Measurements from ENCODE around the gene IL17D. TPM values are rescaled to one million over a fixed set of nuclear protein-coding genes. Genes with fewer than 3 reads are reported as not detected.

IL17D gene
- total and polyA plus RNA-seq, 10 of the 15 experiments (the other 5 are each of a cell fraction or from before 2014, with no cell fraction given), result 0.03 to 1.6 (median 0.33) TPM

DNA sequence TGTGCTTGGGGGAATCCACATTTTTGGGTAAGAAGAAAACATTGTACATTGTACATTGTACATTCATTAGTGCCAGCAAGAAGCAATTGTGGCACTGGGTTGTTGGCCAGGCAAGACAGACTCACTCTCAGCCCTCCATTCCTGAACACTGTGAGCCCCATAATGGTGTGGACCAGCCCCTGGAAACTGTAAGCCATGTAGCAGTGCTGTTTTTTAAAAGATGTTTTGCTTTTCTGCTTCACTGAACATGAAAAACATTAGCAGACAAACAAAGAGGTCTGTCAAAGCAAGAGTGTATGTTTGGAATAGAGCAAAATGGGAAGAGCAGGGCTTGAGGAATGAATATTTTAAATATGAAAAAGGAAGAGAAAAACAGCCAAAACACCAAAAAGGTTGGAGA is 39.1 kb upstream of the IL17D start (continued):
- TF ChIP-seq IKZF1 (conservative IDR thresholded peaks at IDR 0.05), result no peak
- no peak for TF ChIP-seq ETV6 (conservative IDR thresholded peaks at IDR 0.05 in 1 of 2, IDR thresholded peaks at IDR 0.05 in 1 of 2; ENCODE audit: borderline replicate concordance in 1 of 2, low read depth in 1 of 2)

- H3K4me2 ChIP-seq (ENCODE audit: control insufficient read depth, insufficient read depth), result no peak overlapping the region
- no peaks in the 10 kb centered on the region for H3K9me3 ChIP-seq (replicated peaks; ENCODE audit: control insufficient read depth, insufficient read depth, low read length)
- no peaks in the 10 kb centered on the region for H4K20me1 ChIP-seq (ENCODE audit: control insufficient read depth, insufficient read depth)
- 98% methylated on average over 4 of the region's 4 CpGs for WGBS (ENCODE audit: insufficient coverage, insufficient replicate concordance, low lambda C conversion rate, missing lambda C conversion rate)
- no peak overlapping the region for H3K4me3 ChIP-seq
- RAD21 ChIA-PET (ENCODE audit: unreplicated experiment), result no interaction called here
- POLR2A ChIA-PET, result no interaction called here
- no TSS peak for BruUV-seq (replicated peaks)
- no peaks in the 10 kb centered on the region for H3K27me3 ChIP-seq (replicated peaks in 1 of 2; ENCODE audit: control insufficient read depth in 2 of 2, insufficient read depth in 2 of 2, low read length in 1 of 2)
- no peak for ATAC-seq
- H3K79me2 ChIP-seq (ENCODE audit: control insufficient read depth, insufficient read depth, low read length), result no peaks in the 10 kb centered on the region
- no peak for FAIRE-seq
- H2AFZ ChIP-seq (ENCODE audit: control insufficient read depth, low read depth, low read length), result no peak overlapping the region
- DNase-seq (ENCODE audit: low read depth, low spot score), result no peak
- H3K27ac ChIP-seq (ENCODE audit: control insufficient read depth, insufficient read depth), result no peak overlapping the region
- SMC1A ChIA-PET (ENCODE audit: uncharacterized antibody, unreplicated experiment), result no interaction called here
- H3K36me3 ChIP-seq (ENCODE audit: control insufficient read depth in 2 of 2, insufficient read depth in 2 of 2, low read length in 1 of 2), result no peaks in the 10 kb centered on the region
- intact Hi-C loops (cut with micrococcal nuclease; ENCODE audit: unreplicated experiment), result no loop called here
- H3K4me1 ChIP-seq (ENCODE audit: control insufficient read depth, insufficient read depth, low read length), result no peaks in the 10 kb centered on the region
- CTCF ChIA-PET, result interaction anchor here (1.1 kb wide), 1 partner anchor 171 kb away, joined by 3 read pairs; no protein-coding TSS in a partner anchor
- in situ Hi-C loops (cut with MboI), result no loop called here
- H3K9ac ChIP-seq (ENCODE audit: control insufficient read depth, insufficient read depth, low read length), result no peak overlapping the region
- TF ChIP-seq, protein P1, sequence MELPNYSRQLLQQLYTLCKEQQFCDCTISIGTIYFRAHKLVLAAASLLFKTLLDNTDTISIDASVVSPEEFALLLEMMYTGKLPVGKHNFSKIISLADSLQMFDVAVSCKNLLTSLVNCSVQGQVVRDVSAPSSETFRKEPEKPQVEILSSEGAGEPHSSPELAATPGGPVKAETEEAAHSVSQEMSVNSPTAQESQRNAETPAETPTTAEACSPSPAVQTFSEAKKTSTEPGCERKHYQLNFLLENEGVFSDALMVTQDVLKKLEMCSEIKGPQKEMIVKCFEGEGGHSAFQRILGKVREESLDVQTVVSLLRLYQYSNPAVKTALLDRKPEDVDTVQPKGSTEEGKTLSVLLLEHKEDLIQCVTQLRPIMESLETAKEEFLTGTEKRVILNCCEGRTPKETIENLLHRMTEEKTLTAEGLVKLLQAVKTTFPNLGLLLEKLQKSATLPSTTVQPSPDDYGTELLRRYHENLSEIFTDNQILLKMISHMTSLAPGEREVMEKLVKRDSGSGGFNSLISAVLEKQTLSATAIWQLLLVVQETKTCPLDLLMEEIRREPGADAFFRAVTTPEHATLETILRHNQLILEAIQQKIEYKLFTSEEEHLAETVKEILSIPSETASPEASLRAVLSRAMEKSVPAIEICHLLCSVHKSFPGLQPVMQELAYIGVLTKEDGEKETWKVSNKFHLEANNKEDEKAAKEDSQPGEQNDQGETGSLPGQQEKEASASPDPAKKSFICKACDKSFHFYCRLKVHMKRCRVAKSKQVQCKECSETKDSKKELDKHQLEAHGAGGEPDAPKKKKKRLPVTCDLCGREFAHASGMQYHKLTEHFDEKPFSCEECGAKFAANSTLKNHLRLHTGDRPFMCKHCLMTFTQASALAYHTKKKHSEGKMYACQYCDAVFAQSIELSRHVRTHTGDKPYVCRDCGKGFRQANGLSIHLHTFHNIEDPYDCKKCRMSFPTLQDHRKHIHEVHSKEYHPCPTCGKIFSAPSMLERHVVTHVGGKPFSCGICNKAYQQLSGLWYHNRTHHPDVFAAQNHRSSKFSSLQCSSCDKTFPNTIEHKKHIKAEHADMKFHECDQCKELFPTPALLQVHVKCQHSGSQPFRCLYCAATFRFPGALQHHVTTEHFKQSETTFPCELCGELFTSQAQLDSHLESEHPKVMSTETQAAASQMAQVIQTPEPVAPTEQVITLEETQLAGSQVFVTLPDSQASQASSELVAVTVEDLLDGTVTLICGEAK (IDR thresholded peaks at IDR 0.05; ENCODE audit: borderline replicate concordance), result no peak
- TF ChIP-seq SPI1 (IDR thresholded peaks at IDR 0.05; ENCODE audit: borderline replicate concordance, insufficient read depth, low read depth, low read length), result no peak
- TF ChIP-seq KAT2A (conservative IDR thresholded peaks at IDR 0.05; ENCODE audit: control insufficient read depth, low read depth, low read length), result no peak
- no peak for TF ChIP-seq EP300 (IDR thresholded peaks at IDR 0.05; ENCODE audit: borderline replicate concordance in 1 of 2, control insufficient read depth in 1 of 2, low read depth in 2 of 2, low read length in 2 of 2)
- TF ChIP-seq TCF12 (IDR thresholded peaks at IDR 0.05; ENCODE audit: low read depth, low read length), result no peak
- no peak for TF ChIP-seq IKZF2 (IDR thresholded peaks at IDR 0.05)
- no peak for TF ChIP-seq CHD2 (IDR thresholded peaks at IDR 0.05; ENCODE audit: borderline replicate concordance, low read depth, low read length)
- TF ChIP-seq PAX8 (IDR thresholded peaks at IDR 0.05), result no peak
- no peak for TF ChIP-seq KDM1A (IDR thresholded peaks at IDR 0.05; ENCODE audit: borderline replicate concordance)
- no peak for TF ChIP-seq SMAD5 (IDR thresholded peaks at IDR 0.05; ENCODE audit: low read depth)
- TF ChIP-seq, protein P2, sequence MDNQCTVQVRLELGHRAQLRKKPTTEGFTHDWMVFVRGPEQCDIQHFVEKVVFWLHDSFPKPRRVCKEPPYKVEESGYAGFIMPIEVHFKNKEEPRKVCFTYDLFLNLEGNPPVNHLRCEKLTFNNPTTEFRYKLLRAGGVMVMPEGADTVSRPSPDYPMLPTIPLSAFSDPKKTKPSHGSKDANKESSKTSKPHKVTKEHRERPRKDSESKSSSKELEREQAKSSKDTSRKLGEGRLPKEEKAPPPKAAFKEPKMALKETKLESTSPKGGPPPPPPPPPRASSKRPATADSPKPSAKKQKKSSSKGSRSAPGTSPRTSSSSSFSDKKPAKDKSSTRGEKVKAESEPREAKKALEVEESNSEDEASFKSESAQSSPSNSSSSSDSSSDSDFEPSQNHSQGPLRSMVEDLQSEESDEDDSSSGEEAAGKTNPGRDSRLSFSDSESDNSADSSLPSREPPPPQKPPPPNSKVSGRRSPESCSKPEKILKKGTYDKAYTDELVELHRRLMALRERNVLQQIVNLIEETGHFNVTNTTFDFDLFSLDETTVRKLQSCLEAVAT (IDR thresholded peaks at IDR 0.05), result no peak
- TF ChIP-seq NR2C1 (IDR thresholded peaks at IDR 0.05), result no peak
- no peak for TF ChIP-seq SMAD1 (IDR thresholded peaks at IDR 0.05; ENCODE audit: low read depth, partially characterized antibody)
- TF ChIP-seq RELB (IDR thresholded peaks at IDR 0.05; ENCODE audit: low read depth), result no peak
Observed at GRCh38 chr13:20666948-20667347, 36.6 kb upstream of the IL17D start.
